ENCODE results near the gene WDR46. TPM values are rescaled to one million over a fixed set of nuclear protein-coding genes. Genes with fewer than 3 reads are reported as not detected.

The WDR46 gene
- polyA plus RNA-seq, 1 donor from 2014 or later = 62.5 TPM

DNA sequence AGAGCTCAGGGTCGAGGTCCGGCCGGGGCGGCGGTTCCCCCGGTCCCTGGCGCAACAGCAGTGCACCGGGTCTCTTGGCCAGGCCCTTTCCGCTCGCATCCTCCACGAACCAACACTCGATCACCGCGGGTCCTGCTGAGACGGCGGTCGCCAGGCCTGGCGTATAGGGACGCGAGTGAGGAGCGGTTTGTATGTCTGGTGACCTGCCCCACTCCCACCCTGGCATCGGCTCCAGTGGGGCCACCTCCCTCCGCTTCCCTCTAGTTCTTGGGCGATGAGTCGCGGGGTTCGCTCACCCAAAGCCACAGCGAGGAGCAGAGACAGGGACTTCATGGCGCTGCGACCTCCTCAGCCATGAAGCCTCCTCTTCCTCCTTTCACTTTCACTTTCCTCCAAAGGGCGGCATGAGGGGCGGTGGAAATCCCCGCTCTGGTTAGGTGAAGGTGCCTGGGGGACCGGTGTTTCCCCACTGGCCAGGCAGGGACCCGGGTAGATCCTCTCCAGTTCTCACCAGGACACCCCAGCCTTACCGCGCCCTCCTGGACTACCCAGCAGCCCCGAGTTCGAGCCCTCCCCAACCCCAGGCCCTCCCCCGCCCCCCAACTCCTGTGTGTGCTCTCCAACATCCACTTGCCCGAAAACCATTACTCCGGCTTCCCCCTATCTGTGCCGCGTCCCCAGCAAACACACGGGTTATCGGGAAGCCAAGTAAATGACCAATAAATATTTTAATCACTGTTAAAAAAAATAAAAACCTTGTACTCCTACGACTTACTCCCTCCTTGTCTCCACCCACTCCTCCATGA, 24.9 kb upstream of the WDR46 start, which contains the start of gene TAPBP:
TSS of gene TAPBP (minus strand) at position 370 of the 806 bp plus-strand sequence. CDS start at position 333, 37 bp downstream.
- no peak within 1 kb of the TSS for H2AFZ ChIP-seq (ENCODE audit: low read depth, low read length)

DNA sequence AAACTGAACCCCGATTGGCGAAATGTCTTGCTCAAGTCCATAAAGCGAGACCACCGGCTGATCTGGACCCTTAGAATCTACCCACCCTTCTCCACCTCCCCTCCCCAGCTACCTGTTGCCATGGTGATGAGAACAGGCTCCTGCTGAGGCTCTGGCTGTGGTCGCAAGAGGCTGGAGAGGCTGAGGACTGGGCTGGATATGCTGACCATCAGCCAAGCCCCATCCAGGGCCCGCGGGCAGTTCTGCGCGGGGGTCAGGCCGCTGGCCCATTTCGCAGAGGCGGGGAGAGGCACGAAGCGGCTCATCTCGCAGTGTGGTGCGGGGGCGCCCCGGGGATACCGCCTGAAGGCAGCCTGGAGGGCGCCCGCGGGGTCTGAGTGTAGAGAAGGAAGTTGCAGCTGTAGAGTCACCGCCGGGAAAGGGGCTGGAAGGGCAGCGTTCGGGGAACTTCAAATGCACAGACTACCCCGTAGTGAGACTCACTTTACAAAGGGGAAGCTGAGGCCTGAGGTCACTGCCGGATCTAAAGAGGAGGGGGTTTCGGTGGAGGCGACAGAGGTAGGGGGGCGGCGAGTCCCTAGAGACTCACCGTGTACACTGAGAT, 24.2 kb upstream of the WDR46 start:
- no peak overlapping the region for H2AFZ ChIP-seq (ENCODE audit: low read depth, low read length)
- H3K27ac ChIP-seq (ENCODE audit: low read length) = peak overlapping the region; percentile 31
- no peaks in the 10 kb centered on the region for H3K36me3 ChIP-seq (ENCODE audit: insufficient read depth, low read length)
- peaks cover 25% of the 10 kb centered on the region for H3K27me3 ChIP-seq (ENCODE audit: insufficient read depth, low read depth, low read length)
- peak overlapping the region; percentile 68 for H3K4me2 ChIP-seq (ENCODE audit: low read length)
- H3K9me2 ChIP-seq (ENCODE audit: insufficient read depth, low read length) = no peaks in the 10 kb centered on the region
- H3K9me3 ChIP-seq (ENCODE audit: low read length) = no peaks in the 10 kb centered on the region
- no peaks in the 10 kb centered on the region for H3K79me2 ChIP-seq (replicated peaks; ENCODE audit: insufficient read depth, low read length)
- peaks cover under 1% of the 10 kb centered on the region for H3F3A ChIP-seq (ENCODE audit: insufficient read depth, low read length, poor library complexity, severe bottlenecking)
- peak overlapping the region; percentile 52 for H3K9ac ChIP-seq (ENCODE audit: low read length)
- no peaks in the 10 kb centered on the region for H4K20me1 ChIP-seq (ENCODE audit: insufficient read depth)
- H3K4me3 ChIP-seq (ENCODE audit: low read length) = peak overlapping the region; percentile 68
- TF ChIP-seq TAF1 (IDR thresholded peaks at IDR 0.05; ENCODE audit: low read depth) (no peak), SMC3 (conservative IDR thresholded peaks at IDR 0.05; ENCODE audit: poor library complexity) (no peak), EZH2 (IDR thresholded peaks at IDR 0.05; ENCODE audit: borderline replicate concordance, insufficient read depth, low read length, poor library complexity, severe bottlenecking) (no peak), POLR2AphosphoS5 (IDR thresholded peaks at IDR 0.05) (no peak), RAD21 (conservative IDR thresholded peaks at IDR 0.05) (no peak), EP300 (conservative IDR thresholded peaks at IDR 0.05; ENCODE audit: poor library complexity, severe bottlenecking) (no peak)
- TF ChIP-seq, protein P1, sequence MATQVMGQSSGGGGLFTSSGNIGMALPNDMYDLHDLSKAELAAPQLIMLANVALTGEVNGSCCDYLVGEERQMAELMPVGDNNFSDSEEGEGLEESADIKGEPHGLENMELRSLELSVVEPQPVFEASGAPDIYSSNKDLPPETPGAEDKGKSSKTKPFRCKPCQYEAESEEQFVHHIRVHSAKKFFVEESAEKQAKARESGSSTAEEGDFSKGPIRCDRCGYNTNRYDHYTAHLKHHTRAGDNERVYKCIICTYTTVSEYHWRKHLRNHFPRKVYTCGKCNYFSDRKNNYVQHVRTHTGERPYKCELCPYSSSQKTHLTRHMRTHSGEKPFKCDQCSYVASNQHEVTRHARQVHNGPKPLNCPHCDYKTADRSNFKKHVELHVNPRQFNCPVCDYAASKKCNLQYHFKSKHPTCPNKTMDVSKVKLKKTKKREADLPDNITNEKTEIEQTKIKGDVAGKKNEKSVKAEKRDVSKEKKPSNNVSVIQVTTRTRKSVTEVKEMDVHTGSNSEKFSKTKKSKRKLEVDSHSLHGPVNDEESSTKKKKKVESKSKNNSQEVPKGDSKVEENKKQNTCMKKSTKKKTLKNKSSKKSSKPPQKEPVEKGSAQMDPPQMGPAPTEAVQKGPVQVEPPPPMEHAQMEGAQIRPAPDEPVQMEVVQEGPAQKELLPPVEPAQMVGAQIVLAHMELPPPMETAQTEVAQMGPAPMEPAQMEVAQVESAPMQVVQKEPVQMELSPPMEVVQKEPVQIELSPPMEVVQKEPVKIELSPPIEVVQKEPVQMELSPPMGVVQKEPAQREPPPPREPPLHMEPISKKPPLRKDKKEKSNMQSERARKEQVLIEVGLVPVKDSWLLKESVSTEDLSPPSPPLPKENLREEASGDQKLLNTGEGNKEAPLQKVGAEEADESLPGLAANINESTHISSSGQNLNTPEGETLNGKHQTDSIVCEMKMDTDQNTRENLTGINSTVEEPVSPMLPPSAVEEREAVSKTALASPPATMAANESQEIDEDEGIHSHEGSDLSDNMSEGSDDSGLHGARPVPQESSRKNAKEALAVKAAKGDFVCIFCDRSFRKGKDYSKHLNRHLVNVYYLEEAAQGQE (IDR thresholded peaks at IDR 0.05; ENCODE audit: borderline replicate concordance) = no peak
- TF ChIP-seq, protein P2, sequence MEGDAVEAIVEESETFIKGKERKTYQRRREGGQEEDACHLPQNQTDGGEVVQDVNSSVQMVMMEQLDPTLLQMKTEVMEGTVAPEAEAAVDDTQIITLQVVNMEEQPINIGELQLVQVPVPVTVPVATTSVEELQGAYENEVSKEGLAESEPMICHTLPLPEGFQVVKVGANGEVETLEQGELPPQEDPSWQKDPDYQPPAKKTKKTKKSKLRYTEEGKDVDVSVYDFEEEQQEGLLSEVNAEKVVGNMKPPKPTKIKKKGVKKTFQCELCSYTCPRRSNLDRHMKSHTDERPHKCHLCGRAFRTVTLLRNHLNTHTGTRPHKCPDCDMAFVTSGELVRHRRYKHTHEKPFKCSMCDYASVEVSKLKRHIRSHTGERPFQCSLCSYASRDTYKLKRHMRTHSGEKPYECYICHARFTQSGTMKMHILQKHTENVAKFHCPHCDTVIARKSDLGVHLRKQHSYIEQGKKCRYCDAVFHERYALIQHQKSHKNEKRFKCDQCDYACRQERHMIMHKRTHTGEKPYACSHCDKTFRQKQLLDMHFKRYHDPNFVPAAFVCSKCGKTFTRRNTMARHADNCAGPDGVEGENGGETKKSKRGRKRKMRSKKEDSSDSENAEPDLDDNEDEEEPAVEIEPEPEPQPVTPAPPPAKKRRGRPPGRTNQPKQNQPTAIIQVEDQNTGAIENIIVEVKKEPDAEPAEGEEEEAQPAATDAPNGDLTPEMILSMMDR (IDR thresholded peaks at IDR 0.05; ENCODE audit: poor library complexity, severe bottlenecking) = no peak

More for the DNA sequence above, 24.9 kb upstream of the WDR46 start, which contains the start of gene TAPBP:
- Histone ChIP-seq H3K36me3 (ENCODE audit: insufficient read depth, low read length) (no peaks in the 10 kb centered on the region), H3K4me3 (ENCODE audit: low read length) (peak within 1 kb of the TSS; percentile 68), H3F3A (ENCODE audit: insufficient read depth, low read length, poor library complexity, severe bottlenecking) (peaks cover 6% of the 10 kb centered on the region), H4K20me1 (ENCODE audit: insufficient read depth) (no peaks in the 10 kb centered on the region), H3K79me2 (replicated peaks; ENCODE audit: insufficient read depth, low read length) (no peaks in the 10 kb centered on the region), H3K27ac (ENCODE audit: low read length) (peak within 1 kb of the TSS; percentile 31), H3K9me3 (ENCODE audit: low read length) (no peaks in the 10 kb centered on the region), H3K27me3 (ENCODE audit: insufficient read depth, low read depth, low read length) (peaks cover 25% of the 10 kb centered on the region), H3K9me2 (ENCODE audit: insufficient read depth, low read length) (no peaks in the 10 kb centered on the region), H3K4me2 (ENCODE audit: low read length) (peak within 1 kb of the TSS; percentile 68), H3K9ac (ENCODE audit: low read length) (peak within 1 kb of the TSS; percentile 52)
- TF ChIP-seq, protein P1 (IDR thresholded peaks at IDR 0.05; ENCODE audit: borderline replicate concordance) = no peak
- TF ChIP-seq TAF1 (IDR thresholded peaks at IDR 0.05; ENCODE audit: low read depth) = no peak
- TF ChIP-seq SMC3 (conservative IDR thresholded peaks at IDR 0.05; ENCODE audit: poor library complexity) = no peak
- no peak for TF ChIP-seq EZH2 (IDR thresholded peaks at IDR 0.05; ENCODE audit: borderline replicate concordance, insufficient read depth, low read length, poor library complexity, severe bottlenecking)
- no peak for TF ChIP-seq RAD21 (conservative IDR thresholded peaks at IDR 0.05)
- TF ChIP-seq, protein P2 (IDR thresholded peaks at IDR 0.05; ENCODE audit: poor library complexity, severe bottlenecking) = no peak
- no peak for TF ChIP-seq MXI1 (conservative IDR thresholded peaks at IDR 0.05; ENCODE audit: poor library complexity, severe bottlenecking)
- TF ChIP-seq POLR2AphosphoS5 (IDR thresholded peaks at IDR 0.05) = no peak
- TF ChIP-seq EP300 (conservative IDR thresholded peaks at IDR 0.05; ENCODE audit: poor library complexity, severe bottlenecking) = no peak
